Bronchial epithelial cell (primary cell): ENCODE results near the gene ENTPD1. TPM values are rescaled to one million over a fixed set of nuclear protein-coding genes. Genes with fewer than 3 reads are reported as not detected.

Experiments used
- DNase-seq: peaks from one replicate; pipeline ENCODE4 v3.0.0-alpha.2; 2010; ENCODE audit warnings: low read depth
- FAIRE-seq: peaks from 2 replicates; lab custom pipeline; 2011; peaks lifted over from hg19 to GRCh38; lab: Jason Lieb, UNC
- H3K27me3 ChIP-seq: 2 replicates; pipeline ENCODE4 v1.5.1; 2011; ENCODE audit warnings: low read length; ENCODE audit not compliant: control insufficient read depth, insufficient read depth
- H3K36me3 ChIP-seq: 2 replicates; pipeline ENCODE4 v1.5.1; 2011; ENCODE audit warnings: low read length; ENCODE audit not compliant: control insufficient read depth, insufficient read depth
- H3K4me3 ChIP-seq: 2 replicates; pipeline ENCODE4 v1.5.1; 2011; ENCODE audit warnings: mild to moderate bottlenecking, low read depth, low read length, control low read depth
- CTCF ChIP-seq: IDR thresholded peaks from 2 replicates; pipeline ENCODE4 v1.5.1; 2011; ENCODE audit warnings: mild to moderate bottlenecking, moderate library complexity, low read length, control low read depth, inconsistent platforms; ENCODE audit not compliant: insufficient read depth, severe bottlenecking
- total RNA-seq: library from RNA; depleted of rRNA; stranded (reverse); fragments of >200 nt; gene quantifications from 2 replicates; pipeline ENCODE4 v1.2.1, GENCODE V29; 2014

ENTPD1 gene
- total RNA-seq, 1 donor from 2014 or later = not detected

GRCh38 chr10:95789902-95790301 lies 33.9 kb downstream of the ENTPD1 start:
- Histone ChIP-seq H3K4me3 (no peak overlapping the region), H3K27me3 (no peaks in the 10 kb centered on the region), H3K36me3 (no peaks in the 10 kb centered on the region)
- TF ChIP-seq CTCF = no peak
- DNase-seq (no peak), FAIRE-seq (no peak)

- FAIRE-seq (no peak), DNase-seq (peak; percentile 9)
Measured at GRCh38 chr10:95790982-95791381, 35.0 kb downstream of the ENTPD1 start.

GRCh38 chr10:95791425-95791979 lies 35.5 kb downstream of the ENTPD1 start:
- FAIRE-seq (no peak), DNase-seq (no peak)
- TF ChIP-seq CTCF = no peak
- no peak overlapping the region for H3K4me3 ChIP-seq
- H3K36me3 ChIP-seq = no peaks in the 10 kb centered on the region
- no peaks in the 10 kb centered on the region for H3K27me3 ChIP-seq

More at GRCh38 chr10:95790982-95791381, 35.0 kb downstream of the ENTPD1 start:
- H3K4me3 ChIP-seq = no peak overlapping the region
- TF ChIP-seq CTCF = no peak
- H3K36me3 ChIP-seq = no peaks in the 10 kb centered on the region
- no peaks in the 10 kb centered on the region for H3K27me3 ChIP-seq

- no peak for TF ChIP-seq CTCF
- H3K27me3 ChIP-seq = no peaks in the 10 kb centered on the region
- DNase-seq (no peak), FAIRE-seq (no peak)
- H3K36me3 ChIP-seq = no peaks in the 10 kb centered on the region
- no peak overlapping the region for H3K4me3 ChIP-seq
Measured at GRCh38 chr10:95792211-95792780, 36.3 kb downstream of the ENTPD1 start.

- Histone ChIP-seq H3K27me3 (no peaks in the 10 kb centered on the region), H3K36me3 (no peaks in the 10 kb centered on the region), H3K4me3 (no peak overlapping the region)
- no peak for TF ChIP-seq CTCF
- FAIRE-seq (no peak), DNase-seq (no peak)
Measured at GRCh38 chr10:95792874-95793285, 36.9 kb downstream of the ENTPD1 start.

- H3K4me3 ChIP-seq = no peak overlapping the region
- no peak for TF ChIP-seq CTCF
- DNase-seq (no peak), FAIRE-seq (no peak)
- H3K36me3 ChIP-seq = no peaks in the 10 kb centered on the region
- H3K27me3 ChIP-seq = no peaks in the 10 kb centered on the region
Measured at GRCh38 chr10:95793401-95794045, 37.6 kb downstream of the ENTPD1 start.
